ENCODE measurements around the gene LBR.

Gene LBR

GRCh38 chr1:225373155-225373554 lies 54.7 kb downstream of the LBR start:
- no peak for DNase-seq (ENCODE audit: low spot score)

GRCh38 chr1:225371366-225372010 lies 56.4 kb downstream of the LBR start:
- no peak for DNase-seq (ENCODE audit: low spot score)

GRCh38 chr1:225368036-225368552 lies 59.7 kb downstream of the LBR start:
- DNase-seq (ENCODE audit: low spot score): no peak

GRCh38 chr1:225366552-225366951 lies 61.3 kb downstream of the LBR start:
- DNase-seq (ENCODE audit: low spot score): no peak

DNA sequence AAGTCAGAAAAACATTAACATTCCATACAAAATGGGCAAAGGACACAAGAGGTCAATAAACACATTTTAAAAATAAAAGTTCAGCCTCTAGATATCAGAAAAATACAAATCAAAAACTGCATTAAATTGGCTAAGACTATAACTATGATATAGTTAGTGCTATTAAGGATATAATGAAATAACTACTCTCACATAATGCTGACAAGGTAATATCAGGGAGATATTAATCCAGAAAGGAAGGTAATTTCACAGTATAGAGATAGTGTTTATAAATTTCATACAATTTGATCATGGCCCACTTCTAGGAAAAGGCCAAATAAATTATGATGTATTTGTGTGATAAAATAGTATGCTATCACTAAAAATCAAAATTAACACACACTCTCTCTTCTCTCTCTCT lies 61.8 kb downstream of the LBR start:
- DNase-seq (ENCODE audit: low spot score): no peak

DNA sequence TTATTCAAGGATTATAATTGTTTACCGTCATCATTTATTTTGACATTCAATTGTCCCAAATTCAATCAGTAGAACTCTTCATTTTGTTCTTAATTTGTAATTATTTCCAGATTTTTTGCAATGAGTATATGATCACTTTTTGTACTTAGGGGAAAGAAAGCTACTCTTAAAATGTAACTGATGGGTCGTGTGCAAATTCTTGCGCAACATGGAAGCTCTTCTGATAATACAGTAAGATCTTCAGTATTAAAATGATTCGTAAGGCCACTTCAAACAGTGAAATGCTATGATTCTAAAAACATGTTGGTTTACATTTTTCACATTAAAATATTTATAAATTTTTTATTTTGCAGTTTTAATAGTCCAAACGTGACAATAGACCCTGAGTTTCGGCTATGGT lies 63.4 kb downstream of the LBR start:
- DNase-seq (ENCODE audit: low spot score): no peak

DNA sequence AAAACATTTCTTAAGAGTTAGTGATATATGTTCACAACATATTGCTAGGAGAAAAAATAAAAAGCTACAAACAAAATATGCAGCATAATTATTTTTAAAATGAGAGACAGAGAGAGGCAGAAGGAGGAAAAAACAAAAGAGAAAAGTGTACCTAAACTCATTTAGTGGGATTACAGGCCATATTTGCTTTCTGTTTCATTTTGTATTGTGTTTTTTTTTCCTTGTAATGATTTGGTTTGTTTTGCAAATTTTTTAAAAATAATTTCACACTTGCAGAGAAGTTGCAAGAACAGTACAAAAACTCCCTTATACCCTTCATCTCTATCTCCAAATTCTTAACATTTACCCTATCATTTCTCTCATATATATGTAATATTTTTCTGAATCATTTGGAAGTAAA lies 65.0 kb downstream of the LBR start:
- no peak for DNase-seq (ENCODE audit: low spot score)

DNA sequence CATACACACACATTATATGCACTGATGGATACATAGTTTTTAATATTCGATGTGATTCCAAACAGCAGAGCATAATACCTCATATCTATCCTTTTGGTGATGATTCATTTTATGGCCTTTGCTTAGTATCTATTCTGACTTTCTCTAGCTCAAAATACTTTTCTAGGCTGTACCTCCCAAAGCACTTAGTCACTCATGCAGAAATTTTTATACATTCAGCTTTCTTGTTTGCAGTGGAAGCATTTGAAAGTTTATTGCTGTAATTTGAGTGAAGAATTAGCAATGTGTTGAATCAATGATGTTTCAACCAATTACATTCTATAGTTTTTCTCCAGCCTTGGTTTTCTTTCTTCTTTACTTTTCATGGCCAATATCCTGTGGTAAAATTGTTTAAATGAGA lies 66.7 kb downstream of the LBR start:
- DNase-seq (ENCODE audit: low spot score): no peak

DNA sequence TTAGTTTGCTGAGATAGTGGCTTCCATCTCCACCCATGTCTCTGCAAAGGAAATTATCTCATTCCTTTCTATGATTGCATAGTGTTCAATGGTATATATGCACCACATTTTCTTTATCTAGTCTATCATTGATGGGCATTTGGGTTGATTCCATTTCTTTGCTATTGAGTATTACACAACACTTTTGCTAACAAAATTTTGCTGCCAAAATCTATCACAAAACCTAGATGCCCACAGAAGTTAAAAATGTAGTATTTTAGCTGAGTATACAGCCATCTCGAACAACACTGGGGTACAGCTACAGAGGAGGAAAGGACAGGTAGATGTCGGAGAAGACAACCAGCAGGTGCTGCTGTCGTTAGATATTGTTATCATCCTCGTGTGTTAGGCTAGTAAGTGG lies 67.7 kb downstream of the LBR start:
- no peak for DNase-seq (ENCODE audit: low spot score)

- no peak for DNase-seq (ENCODE audit: low spot score)
Measured at GRCh38 chr1:225355863-225356262, 72.0 kb downstream of the LBR start.

- DNase-seq (ENCODE audit: low spot score): no peak
Measured at GRCh38 chr1:225354906-225355305, 72.9 kb downstream of the LBR start.
